Body of pancreas (tissue), 4 donors: ENCODE data around the gene SEPHS1.

Source experiments
- POLR2A ChIP-seq, 3 donors: fragments of 450-650 bp; IDR thresholded peaks; one replicate each; pipeline ENCODE4 v1.6.1; 2016; ENCODE audit warnings: antibody characterized with exemption in 3 of 3, mild to moderate bottlenecking in 2 of 3
- TF ChIP-seq, protein P1 (sequence below), 7 experiments: fragments of 450-650 bp in 4 of 7; fragments of 200-600 bp in 3 of 7; sonication (generic) in 3 of 7; IDR thresholded peaks; one replicate each; pipeline ENCODE4 v1.5.1; 2016 to 2019; ENCODE audit warnings: antibody characterized with exemption in 7 of 7

DNA sequence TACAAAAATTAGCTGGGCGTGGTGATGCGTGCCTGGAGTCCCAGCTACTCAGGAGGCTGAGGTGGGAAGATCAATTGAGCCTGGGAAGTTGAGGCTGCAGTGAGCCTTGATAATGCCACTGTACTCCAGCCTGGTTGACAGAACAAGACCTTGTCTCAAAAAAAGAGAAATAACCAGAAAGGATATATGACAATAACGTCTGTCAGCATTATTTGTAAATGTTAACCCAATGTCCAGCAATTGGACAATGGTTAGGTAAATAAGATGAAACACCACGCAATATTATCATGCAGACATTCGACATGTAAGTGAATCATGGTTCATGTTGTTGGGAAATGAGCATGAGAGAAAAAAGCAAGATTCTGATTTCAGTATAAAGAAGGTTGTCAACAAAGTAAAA, 44.6 kb upstream of the SEPHS1 start:
- TF ChIP-seq, protein P1, sequence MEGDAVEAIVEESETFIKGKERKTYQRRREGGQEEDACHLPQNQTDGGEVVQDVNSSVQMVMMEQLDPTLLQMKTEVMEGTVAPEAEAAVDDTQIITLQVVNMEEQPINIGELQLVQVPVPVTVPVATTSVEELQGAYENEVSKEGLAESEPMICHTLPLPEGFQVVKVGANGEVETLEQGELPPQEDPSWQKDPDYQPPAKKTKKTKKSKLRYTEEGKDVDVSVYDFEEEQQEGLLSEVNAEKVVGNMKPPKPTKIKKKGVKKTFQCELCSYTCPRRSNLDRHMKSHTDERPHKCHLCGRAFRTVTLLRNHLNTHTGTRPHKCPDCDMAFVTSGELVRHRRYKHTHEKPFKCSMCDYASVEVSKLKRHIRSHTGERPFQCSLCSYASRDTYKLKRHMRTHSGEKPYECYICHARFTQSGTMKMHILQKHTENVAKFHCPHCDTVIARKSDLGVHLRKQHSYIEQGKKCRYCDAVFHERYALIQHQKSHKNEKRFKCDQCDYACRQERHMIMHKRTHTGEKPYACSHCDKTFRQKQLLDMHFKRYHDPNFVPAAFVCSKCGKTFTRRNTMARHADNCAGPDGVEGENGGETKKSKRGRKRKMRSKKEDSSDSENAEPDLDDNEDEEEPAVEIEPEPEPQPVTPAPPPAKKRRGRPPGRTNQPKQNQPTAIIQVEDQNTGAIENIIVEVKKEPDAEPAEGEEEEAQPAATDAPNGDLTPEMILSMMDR (IDR thresholded peaks at IDR 0.05): no peak
- no peak for TF ChIP-seq POLR2A (IDR thresholded peaks at IDR 0.05)
